DND-41 (cell line): Measurements from ENCODE around the gene NOS1AP.

Experiments used
- ATAC-seq: fragments of 200-7000 bp; cut with Tn5 transposase; 3 replicates; pipeline ENCODE4 v1.9.1; 2021; ENCODE audit warnings: low read depth; ENCODE audit not compliant: insufficient read depth
- DNase-seq: peaks from one replicate; pipeline ENCODE4 v3.0.0-alpha.2; 2020
- H2AFZ ChIP-seq: 2 replicates; pipeline ENCODE4 v1.6.0; 2012; ENCODE audit warnings: low read depth, low read length
- H3K27ac ChIP-seq: 2 replicates; pipeline ENCODE4 v1.5.1; 2012; ENCODE audit warnings: low read length, inconsistent platforms
- H3K27me3 ChIP-seq: fragments of 200-600 bp; sonication (generic); 2 replicates; pipeline ENCODE4 v1.6.0; 2012; ENCODE audit warnings: low read length, mild to moderate bottlenecking, inconsistent platforms; ENCODE audit not compliant: insufficient read depth, poor library complexity
- H3K36me3 ChIP-seq: 2 replicates; pipeline ENCODE4 v1.5.1; 2012; ENCODE audit warnings: low read length, inconsistent platforms; ENCODE audit not compliant: insufficient read depth
- H3K4me1 ChIP-seq: 2 replicates; pipeline ENCODE4 v1.5.1; 2012; ENCODE audit warnings: mild to moderate bottlenecking, low read length; ENCODE audit not compliant: insufficient read depth
- H3K4me2 ChIP-seq: 2 replicates; pipeline ENCODE4 v1.6.0; 2012; ENCODE audit warnings: mild to moderate bottlenecking, moderate library complexity, low read length, inconsistent platforms; ENCODE audit not compliant: insufficient read depth
- H3K4me3 ChIP-seq, 2 experiments: fragments of 200-600 bp in 1 of 2; shearing (Covaris generic) in 1 of 2; 2 replicates each; pipeline ENCODE4 v1.5.1; 2012 to 2016; ENCODE audit warnings: inconsistent platforms in 2 of 2, low read length in 2 of 2, mild to moderate bottlenecking in 2 of 2, low read depth in 1 of 2, moderate library complexity in 1 of 2
- H3K79me2 ChIP-seq: 2 replicates; pipeline ENCODE4 v1.6.0; 2012; ENCODE audit warnings: low read length, inconsistent platforms; ENCODE audit not compliant: insufficient read depth
- H3K9ac ChIP-seq: 2 replicates; pipeline ENCODE4 v1.6.0; 2012; ENCODE audit warnings: low read depth, mild to moderate bottlenecking, inconsistent platforms, low read length, moderate library complexity
- H3K9me3 ChIP-seq: 2 replicates; pipeline ENCODE4 v1.5.1; 2012; ENCODE audit warnings: low read length, moderate library complexity, mild to moderate bottlenecking, inconsistent platforms; ENCODE audit not compliant: insufficient read depth, severe bottlenecking
- H4K20me1 ChIP-seq: 2 replicates; pipeline ENCODE4 v1.6.0; 2012; ENCODE audit warnings: low read length; ENCODE audit not compliant: insufficient read depth
- CTCF ChIP-seq: IDR thresholded peaks from 2 replicates; pipeline ENCODE4 v1.5.1; 2012; ENCODE audit warnings: borderline replicate concordance, low read length, moderate library complexity, mild to moderate bottlenecking; ENCODE audit not compliant: poor library complexity, severe bottlenecking; ENCODE audit errors: extremely low read depth
- EZH2 ChIP-seq: IDR thresholded peaks from 3 replicates; pipeline ENCODE4 v1.6.1; 2012; ENCODE audit warnings: borderline replicate concordance, low read depth, mild to moderate bottlenecking, moderate library complexity, low read length, inconsistent platforms; ENCODE audit not compliant: severe bottlenecking

Gene NOS1AP

DNA sequence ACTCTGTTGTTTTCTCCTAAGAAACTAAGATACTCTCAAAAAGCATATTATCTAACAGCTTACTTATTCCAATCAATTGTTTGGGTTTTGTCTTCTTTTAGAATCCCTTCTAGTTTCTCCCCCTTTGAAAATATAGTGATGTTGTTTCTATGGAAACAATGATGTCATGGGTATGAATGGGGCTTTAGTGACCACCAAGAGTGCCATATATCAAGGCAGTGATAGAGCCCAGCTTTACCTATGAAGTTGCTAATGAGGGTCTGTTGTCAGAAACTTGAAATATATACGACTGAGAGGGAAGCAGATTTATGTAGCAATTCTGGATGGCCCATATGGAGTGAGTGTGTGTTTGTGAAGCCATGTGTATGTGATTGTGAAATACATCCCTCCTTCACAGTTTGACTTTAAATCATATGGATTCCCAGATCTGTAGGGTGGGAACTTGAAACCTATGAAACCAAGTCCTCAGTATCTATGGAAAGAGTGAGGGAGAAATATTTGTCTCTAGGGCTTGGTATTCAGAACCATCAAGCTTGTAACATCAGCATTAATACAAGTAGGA, 190.5 kb downstream of the NOS1AP start:
- Histone ChIP-seq H3K9me3 (no peaks in the 10 kb centered on the region), H3K9ac (no peak overlapping the region), H3K4me1 (no peaks in the 10 kb centered on the region), H2AFZ (no peak overlapping the region), H3K79me2 (no peaks in the 10 kb centered on the region), H3K27ac (no peak overlapping the region), H4K20me1 (no peaks in the 10 kb centered on the region), H3K4me3 (no peak overlapping the region), H3K4me2 (no peak overlapping the region), H3K36me3 (no peaks in the 10 kb centered on the region), H3K27me3 (peaks cover 4% of the 10 kb centered on the region)
- TF ChIP-seq CTCF = no peak
- no peak for TF ChIP-seq EZH2
- ATAC-seq = no peak
- no peak for DNase-seq

GRCh38 chr1:162264108-162264507, 194.6 kb downstream of the NOS1AP start:
- H4K20me1 ChIP-seq = no peaks in the 10 kb centered on the region
- H3K79me2 ChIP-seq = no peaks in the 10 kb centered on the region
- H3K36me3 ChIP-seq = no peaks in the 10 kb centered on the region
- no peak overlapping the region for H3K9ac ChIP-seq
- H3K4me2 ChIP-seq = no peak overlapping the region
- DNase-seq = no peak
- no peak overlapping the region for H3K27ac ChIP-seq
- no peak for TF ChIP-seq EZH2
- no peak for TF ChIP-seq CTCF
- H3K4me3 ChIP-seq = no peak overlapping the region
- H3K4me1 ChIP-seq = no peaks in the 10 kb centered on the region
- no peaks in the 10 kb centered on the region for H3K9me3 ChIP-seq
- peaks cover 4% of the 10 kb centered on the region for H3K27me3 ChIP-seq
- no peak for ATAC-seq
- no peak overlapping the region for H2AFZ ChIP-seq

GRCh38 chr1:162265983-162266382, 196.5 kb downstream of the NOS1AP start:
- H3K9ac ChIP-seq = no peak overlapping the region
- H3K4me1 ChIP-seq = no peaks in the 10 kb centered on the region
- DNase-seq (no peak), ATAC-seq (no peak)
- no peaks in the 10 kb centered on the region for H4K20me1 ChIP-seq
- H3K27me3 ChIP-seq = peaks cover 4% of the 10 kb centered on the region
- no peak overlapping the region for H3K4me2 ChIP-seq
- H3K27ac ChIP-seq = no peak overlapping the region
- no peaks in the 10 kb centered on the region for H3K79me2 ChIP-seq
- TF ChIP-seq EZH2 = no peak
- TF ChIP-seq CTCF = no peak
- H3K36me3 ChIP-seq = no peaks in the 10 kb centered on the region
- H3K9me3 ChIP-seq = no peaks in the 10 kb centered on the region
- H2AFZ ChIP-seq = no peak overlapping the region
- no peak overlapping the region for H3K4me3 ChIP-seq
